ENCODE results near the gene UBASH3A.
"Not testable (repeated sequence)": the region's sequence is repeated elsewhere in the genome, so short reads cannot be mapped to it uniquely, and the experiment has no call there.

UBASH3A gene

DNA sequence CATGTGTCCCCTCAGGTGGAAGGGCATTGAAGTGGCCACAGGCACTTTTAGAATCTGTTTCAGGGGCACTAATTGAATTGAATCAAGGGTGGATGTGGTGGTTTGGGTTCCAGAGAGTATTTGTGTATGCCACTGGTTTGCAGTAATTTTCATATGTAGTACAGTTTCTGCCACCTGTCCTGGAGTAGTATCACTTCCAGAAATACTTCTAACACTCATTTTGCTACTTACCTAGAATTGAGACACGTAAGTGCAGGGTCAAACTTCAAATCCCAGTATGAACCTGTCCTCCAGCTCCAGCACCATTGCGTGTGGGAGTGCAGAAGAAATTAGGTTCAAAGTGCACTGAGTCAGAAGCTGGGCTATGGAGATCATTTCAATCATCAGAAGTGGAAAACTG lies 65.6 kb downstream of the UBASH3A start:
- CTCF ChIA-PET: interaction anchor here (0.6 kb wide), 1 partner anchor 161 kb away, joined by 3 read pairs; no protein-coding TSS in a partner anchor
- peaks cover 17% of the 10 kb centered on the region for H3K4me1 ChIP-seq (ENCODE audit: control insufficient read depth, insufficient read depth, low read length)
- H3K4me3 ChIP-seq (ENCODE audit: low read depth, low read length): no peak overlapping the region
- H3K36me3 ChIP-seq (ENCODE audit: control insufficient read depth in 2 of 2, insufficient read depth in 1 of 2, low read length in 2 of 2): no peaks in the 10 kb centered on the region
- no peaks in the 10 kb centered on the region for H3K9me3 ChIP-seq (ENCODE audit: control insufficient read depth, insufficient read depth, low read depth, low read length)
- H3K27ac ChIP-seq (ENCODE audit: extremely low read depth, low read depth, low read length): no peak overlapping the region; the same call in 1 of the 2 replicates
- POLR2A ChIA-PET: no interaction called here
- no peak for TF ChIP-seq ZNF311 (tag by site-specific recombination; IDR thresholded peaks at IDR 0.05; ENCODE audit: borderline replicate concordance)
- no peak for TF ChIP-seq ZNF341 (tag by site-specific recombination; IDR thresholded peaks at IDR 0.05; ENCODE audit: low read depth)
- TF ChIP-seq, protein P1, sequence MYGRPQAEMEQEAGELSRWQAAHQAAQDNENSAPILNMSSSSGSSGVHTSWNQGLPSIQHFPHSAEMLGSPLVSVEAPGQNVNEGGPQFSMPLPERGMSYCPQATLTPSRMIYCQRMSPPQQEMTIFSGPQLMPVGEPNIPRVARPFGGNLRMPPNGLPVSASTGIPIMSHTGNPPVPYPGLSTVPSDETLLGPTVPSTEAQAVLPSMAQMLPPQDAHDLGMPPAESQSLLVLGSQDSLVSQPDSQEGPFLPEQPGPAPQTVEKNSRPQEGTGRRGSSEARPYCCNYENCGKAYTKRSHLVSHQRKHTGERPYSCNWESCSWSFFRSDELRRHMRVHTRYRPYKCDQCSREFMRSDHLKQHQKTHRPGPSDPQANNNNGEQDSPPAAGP (tag by site-specific recombination; IDR thresholded peaks at IDR 0.05): no peak
- TF ChIP-seq ZNF571 (tag by site-specific recombination; IDR thresholded peaks at IDR 0.05): no peak
- TF ChIP-seq ZNF558 (tag by site-specific recombination; IDR thresholded peaks at IDR 0.05): no peak
- TF ChIP-seq SP2 (tag by site-specific recombination; IDR thresholded peaks at IDR 0.05): no peak
- TF ChIP-seq, protein P2, sequence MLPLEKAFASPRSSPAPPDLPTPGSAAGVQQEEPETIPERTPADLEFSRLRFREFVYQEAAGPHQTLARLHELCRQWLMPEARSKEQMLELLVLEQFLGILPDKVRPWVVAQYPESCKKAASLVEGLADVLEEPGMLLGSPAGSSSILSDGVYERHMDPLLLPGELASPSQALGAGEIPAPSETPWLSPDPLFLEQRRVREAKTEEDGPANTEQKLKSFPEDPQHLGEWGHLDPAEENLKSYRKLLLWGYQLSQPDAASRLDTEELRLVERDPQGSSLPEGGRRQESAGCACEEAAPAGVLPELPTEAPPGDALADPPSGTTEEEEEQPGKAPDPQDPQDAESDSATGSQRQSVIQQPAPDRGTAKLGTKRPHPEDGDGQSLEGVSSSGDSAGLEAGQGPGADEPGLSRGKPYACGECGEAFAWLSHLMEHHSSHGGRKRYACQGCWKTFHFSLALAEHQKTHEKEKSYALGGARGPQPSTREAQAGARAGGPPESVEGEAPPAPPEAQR (tag by site-specific recombination; IDR thresholded peaks at IDR 0.05): no peak
- TF ChIP-seq ZNF792 (tag by site-specific recombination; IDR thresholded peaks at IDR 0.05): no peak
- TF ChIP-seq ZNF768 (tag by site-specific recombination; IDR thresholded peaks at IDR 0.05): no peak
- no peak for TF ChIP-seq ZNF624 (tag by site-specific recombination; IDR thresholded peaks at IDR 0.05)
- TF ChIP-seq ZNF274 (IDR thresholded peaks at IDR 0.05; ENCODE audit: low read length): no peak
- no peak for TF ChIP-seq ZNF274 (tag by site-specific recombination; IDR thresholded peaks at IDR 0.05; ENCODE audit: borderline replicate concordance)
- no peak for TF ChIP-seq ZNF350 (tag by site-specific recombination; IDR thresholded peaks at IDR 0.05)
- no peak for TF ChIP-seq ZNF248 (tag by site-specific recombination; IDR thresholded peaks at IDR 0.05)

DNA sequence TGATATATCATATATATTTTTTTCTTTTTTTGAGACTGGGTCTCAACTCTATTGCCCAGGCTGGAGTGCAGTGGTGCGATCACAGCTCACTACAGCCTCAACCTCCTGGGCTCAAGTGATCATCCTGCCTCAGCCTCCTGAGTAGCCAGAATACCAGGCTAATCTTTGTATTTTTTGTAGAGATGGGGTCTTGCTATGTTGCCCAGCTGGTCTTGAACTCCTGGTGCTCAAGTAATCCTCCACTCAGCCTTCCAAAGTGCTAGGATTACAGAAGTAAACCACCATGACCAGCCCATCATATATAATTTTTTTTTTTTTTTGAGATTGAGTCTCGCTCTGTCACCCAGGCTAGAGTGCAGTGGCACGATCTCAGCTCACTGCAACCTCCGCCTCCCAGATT lies 66.0 kb downstream of the UBASH3A start:
- H3K36me3 ChIP-seq (ENCODE audit: control insufficient read depth in 2 of 2, insufficient read depth in 1 of 2, low read length in 2 of 2); H3K4me3 ChIP-seq (ENCODE audit: low read depth, low read length); CTCF ChIA-PET; H3K9me3 ChIP-seq (ENCODE audit: control insufficient read depth, insufficient read depth, low read depth, low read length); POLR2A ChIA-PET; H3K27ac ChIP-seq (ENCODE audit: extremely low read depth, low read depth, low read length): not testable (repeated sequence)
- peak; percentile 94 for TF ChIP-seq ZNF121 (tag by site-specific recombination; IDR thresholded peaks at IDR 0.05)
- H3K4me1 ChIP-seq (ENCODE audit: control insufficient read depth, insufficient read depth, low read length): peaks cover 17% of the 10 kb centered on the region

DNA sequence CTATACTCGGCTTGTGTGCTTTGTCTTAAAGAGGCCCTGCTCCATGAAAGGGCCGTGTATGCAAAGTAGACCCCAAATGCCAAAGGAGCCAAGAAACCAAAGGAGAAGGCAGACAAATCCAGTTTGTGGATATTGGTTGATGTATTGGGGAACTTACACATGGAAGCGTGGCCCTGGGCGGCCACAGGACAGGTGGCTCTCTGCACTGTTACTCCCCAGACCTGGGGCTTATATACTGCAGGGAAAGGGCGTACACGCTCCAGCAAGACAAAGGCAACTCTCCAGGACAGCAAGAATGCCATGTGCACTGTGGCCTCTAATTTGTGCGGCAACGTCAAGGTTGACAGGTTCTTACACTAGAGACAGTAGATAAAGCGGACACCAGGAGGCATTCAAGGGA lies 67.5 kb downstream of the UBASH3A start:
- Histone ChIP-seq H3K4me3 (ENCODE audit: low read depth, low read length) (no peak overlapping the region), H3K4me1 (ENCODE audit: control insufficient read depth, insufficient read depth, low read length) (peaks cover 17% of the 10 kb centered on the region), H3K9me3 (ENCODE audit: control insufficient read depth, insufficient read depth, low read depth, low read length) (no peaks in the 10 kb centered on the region), H3K27ac (ENCODE audit: extremely low read depth, low read depth, low read length) (no peak overlapping the region), H3K36me3 (ENCODE audit: control insufficient read depth in 2 of 2, insufficient read depth in 1 of 2, low read length in 2 of 2) (no peaks in the 10 kb centered on the region)
- ChIA-PET CTCF (no interaction called here), POLR2A (no interaction called here)
- no peak for TF ChIP-seq ZNF701 (tag by site-specific recombination; IDR thresholded peaks at IDR 0.05)
- no peak for TF ChIP-seq ZNF433 (tag by site-specific recombination; IDR thresholded peaks at IDR 0.05; ENCODE audit: low read depth)
- TF ChIP-seq ZNF292 (tag by site-specific recombination; IDR thresholded peaks at IDR 0.05; ENCODE audit: borderline replicate concordance, low read depth): no peak
- TF ChIP-seq TCF7L2 (IDR thresholded peaks at IDR 0.05; ENCODE audit: borderline replicate concordance, low read depth, low read length): no peak
- TF ChIP-seq REPIN1 (tag by site-specific recombination; IDR thresholded peaks at IDR 0.05; ENCODE audit: low read depth): no peak
- TF ChIP-seq ZNF274 (IDR thresholded peaks at IDR 0.05; ENCODE audit: low read length): no peak
- TF ChIP-seq ZNF274 (tag by site-specific recombination; IDR thresholded peaks at IDR 0.05; ENCODE audit: borderline replicate concordance): no peak
